ENCODE measurements around the gene ETNK2. TPM values are rescaled to one million over a fixed set of nuclear protein-coding genes. Genes with fewer than 3 reads are reported as not detected.

The ETNK2 gene
- total and polyA plus RNA-seq, 2 experiments from 2014 or later = 51.1 to 71.9 TPM

- no peak overlapping the region for H3K4me3 ChIP-seq
- H4K20me1 ChIP-seq (ENCODE audit: insufficient read depth, poor library complexity, severe bottlenecking) = no peaks in the 10 kb centered on the region
- 71% methylated on average over 3 of the region's 3 CpGs for WGBS (ENCODE audit: low lambda C conversion rate, missing lambda C conversion rate)
- no peak overlapping the region for H3K4me2 ChIP-seq
- no peaks in the 10 kb centered on the region for H3K36me3 ChIP-seq (replicated peaks; ENCODE audit: insufficient read depth, low read depth)
- DNase-seq (ENCODE audit: low spot score) = no peak
- H3K27me3 ChIP-seq = peaks cover 4% of the 10 kb centered on the region
- no peaks in the 10 kb centered on the region for H3K9me3 ChIP-seq (ENCODE audit: low read depth)
- no peak overlapping the region for H3K27ac ChIP-seq
- no peak for TF ChIP-seq CTCF (IDR thresholded peaks at IDR 0.05; ENCODE audit: poor library complexity)
- no peak for TF ChIP-seq EZH2phosphoT487 (IDR thresholded peaks at IDR 0.05; ENCODE audit: low read depth, severe bottlenecking, unreplicated experiment)
- no peak for TF ChIP-seq EZH2 (IDR thresholded peaks at IDR 0.05; ENCODE audit: borderline replicate concordance)
- no peaks in the 10 kb centered on the region for H3K9me2 ChIP-seq (replicated peaks; ENCODE audit: insufficient read depth)
- H2AFZ ChIP-seq = no peak overlapping the region
- no peaks in the 10 kb centered on the region for H3K79me2 ChIP-seq
- H3K4me1 ChIP-seq (ENCODE audit: insufficient read depth) = peaks cover 3% of the 10 kb centered on the region
Observed at GRCh38 chr1:204174958-204175357, 23.1 kb upstream of the ETNK2 start.

- H3K4me1 ChIP-seq (ENCODE audit: insufficient read depth) = peaks cover 3% of the 10 kb centered on the region
- no peaks in the 10 kb centered on the region for H3K36me3 ChIP-seq (replicated peaks; ENCODE audit: insufficient read depth, low read depth)
- no peak overlapping the region for H3K4me2 ChIP-seq
- TF ChIP-seq CTCF (IDR thresholded peaks at IDR 0.05; ENCODE audit: poor library complexity) (no peak), EZH2 (IDR thresholded peaks at IDR 0.05; ENCODE audit: borderline replicate concordance) (no peak), EZH2phosphoT487 (IDR thresholded peaks at IDR 0.05; ENCODE audit: low read depth, severe bottlenecking, unreplicated experiment) (no peak)
- DNase-seq (ENCODE audit: low spot score) = no peak
- no peaks in the 10 kb centered on the region for H3K79me2 ChIP-seq
- H3K9me3 ChIP-seq (ENCODE audit: low read depth) = no peaks in the 10 kb centered on the region
- H3K9me2 ChIP-seq (replicated peaks; ENCODE audit: insufficient read depth) = no peaks in the 10 kb centered on the region
- H3K4me3 ChIP-seq = no peak overlapping the region
- peaks cover 4% of the 10 kb centered on the region for H3K27me3 ChIP-seq
- H2AFZ ChIP-seq = no peak overlapping the region
- H3K27ac ChIP-seq = no peak overlapping the region
- 65% methylated on average over 2 of the region's 2 CpGs for WGBS (ENCODE audit: low lambda C conversion rate, missing lambda C conversion rate)
- H4K20me1 ChIP-seq (ENCODE audit: insufficient read depth, poor library complexity, severe bottlenecking) = no peaks in the 10 kb centered on the region
Observed at GRCh38 chr1:204172404-204173029, 20.7 kb upstream of the ETNK2 start.

- 36% methylated on average over 4 of the region's 4 CpGs for WGBS (ENCODE audit: low lambda C conversion rate, missing lambda C conversion rate)
Observed at GRCh38 chr1:204171751-204172178, 19.9 kb upstream of the ETNK2 start.

More at GRCh38 chr1:204171751-204172178, 19.9 kb upstream of the ETNK2 start:
- no peak overlapping the region for H3K4me2 ChIP-seq
- no peak overlapping the region for H3K4me3 ChIP-seq
- H3K36me3 ChIP-seq (replicated peaks; ENCODE audit: insufficient read depth, low read depth) = no peaks in the 10 kb centered on the region
- H3K27me3 ChIP-seq = peaks cover 4% of the 10 kb centered on the region
- peaks cover 3% of the 10 kb centered on the region for H3K4me1 ChIP-seq (ENCODE audit: insufficient read depth)
- H3K79me2 ChIP-seq = no peaks in the 10 kb centered on the region
- H3K27ac ChIP-seq = no peak overlapping the region
- TF ChIP-seq EZH2phosphoT487 (IDR thresholded peaks at IDR 0.05; ENCODE audit: low read depth, severe bottlenecking, unreplicated experiment) (no peak), EZH2 (IDR thresholded peaks at IDR 0.05; ENCODE audit: borderline replicate concordance) (no peak), CTCF (IDR thresholded peaks at IDR 0.05; ENCODE audit: poor library complexity) (no peak)
- no peaks in the 10 kb centered on the region for H3K9me2 ChIP-seq (replicated peaks; ENCODE audit: insufficient read depth)
- H2AFZ ChIP-seq = no peak overlapping the region
- H3K9me3 ChIP-seq (ENCODE audit: low read depth) = no peaks in the 10 kb centered on the region
- H4K20me1 ChIP-seq (ENCODE audit: insufficient read depth, poor library complexity, severe bottlenecking) = no peaks in the 10 kb centered on the region
- DNase-seq (ENCODE audit: low spot score) = no peak
